HepG2 (cell line): ENCODE data around the gene C6orf136. TPM values are rescaled to one million over a fixed set of nuclear protein-coding genes. Genes with fewer than 3 reads are reported as not detected.
A peak's percentile ranks its signal among the peaks of the same experiment; 100 is the strongest.

ENCODE experiments used
- CCAR2 ChIP-seq: fragments of 200-400 bp; formaldehyde crosslinking; optimal IDR thresholded peaks from 2 replicates; pipeline ENCODE3; 2018; ENCODE audit warnings: low read depth, mild to moderate bottlenecking, low read length, moderate library complexity
- HDAC2 ChIP-seq: sonication (generic); formaldehyde crosslinking; IDR thresholded peaks from 2 replicates; pipeline ENCODE4 v1.4.0; 2020; ENCODE audit warnings: missing genetic modification reagents
- HOMEZ ChIP-seq: IDR thresholded peaks from 2 replicates; pipeline ENCODE4 v1.6.1; 2016; ENCODE audit warnings: low read depth
- MAZ ChIP-seq, 2 experiments: sonication (generic) in 1 of 2; formaldehyde crosslinking in 1 of 2; IDR thresholded peaks; 2 replicates each; pipeline versions ENCODE4 v1.5.0 to v1.6.1; 2012 to 2020; ENCODE audit warnings: low read depth in 2 of 2, mild to moderate bottlenecking in 2 of 2, borderline replicate concordance in 1 of 2, improper control_type of control experiment in 1 of 2, low read length in 1 of 2, missing genetic modification reagents in 1 of 2, moderate library complexity in 1 of 2
- MIXL1 ChIP-seq: IDR thresholded peaks from 2 replicates; pipeline ENCODE4 v1.6.1; 2016
- NCOA2 ChIP-seq: sonication (generic); formaldehyde crosslinking; IDR thresholded peaks from 2 replicates; pipeline ENCODE4 v1.8.0; 2022; ENCODE audit warnings: inconsistent platforms
- PHB2 ChIP-seq: fragments of 450-650 bp; IDR thresholded peaks from 2 replicates; pipeline ENCODE4 v1.6.1; 2018; ENCODE audit not compliant: partially characterized antibody
- PREB ChIP-seq: sonication (generic); formaldehyde crosslinking; IDR thresholded peaks from 2 replicates; pipeline ENCODE4 v1.4.0; 2020; ENCODE audit warnings: missing genetic modification reagents
- RBAK ChIP-seq: sonication (generic); formaldehyde crosslinking; IDR thresholded peaks from 2 replicates; pipeline ENCODE4 v1.5.1; 2020; ENCODE audit warnings: mild to moderate bottlenecking, missing genetic modification reagents
- RORA ChIP-seq: sonication (generic); formaldehyde crosslinking; IDR thresholded peaks from 2 replicates; pipeline ENCODE4 v1.5.0; 2020; ENCODE audit warnings: mild to moderate bottlenecking, missing genetic modification reagents, moderate library complexity
- SMAD1 ChIP-seq: sonication (generic); formaldehyde crosslinking; IDR thresholded peaks from 2 replicates; pipeline ENCODE4 v1.4.0; 2020; ENCODE audit warnings: missing genetic modification reagents, low read depth, mild to moderate bottlenecking, borderline replicate concordance
- SMC3 ChIP-seq: IDR thresholded peaks from 2 replicates; pipeline ENCODE4 v1.6.1; 2011; ENCODE audit warnings: low read length, improper control_type of control experiment
- SP2 ChIP-seq: sonication (generic); formaldehyde crosslinking; IDR thresholded peaks from 2 replicates; pipeline ENCODE4 v1.5.1; 2020; ENCODE audit warnings: mild to moderate bottlenecking, missing genetic modification reagents
- TP53 ChIP-seq: sonication (generic); formaldehyde crosslinking; conservative IDR thresholded peaks from 2 replicates; pipeline ENCODE4 v1.4.0; 2020; ENCODE audit warnings: missing genetic modification reagents
- ZHX2 ChIP-seq, 2 experiments: sonication (generic) in 1 of 2; formaldehyde crosslinking in 1 of 2; IDR thresholded peaks; 2 replicates each; pipeline versions ENCODE4 v1.6.1 to v1.9.0; 2014 to 2022; ENCODE audit warnings: antibody characterized with exemption in 1 of 2, borderline replicate concordance in 1 of 2, inconsistent platforms in 1 of 2, low read depth in 1 of 2, missing genetic modification reagents in 1 of 2
- ZNF205 ChIP-seq: IDR thresholded peaks from 2 replicates; pipeline ENCODE4 v1.6.1; 2018; ENCODE audit warnings: missing biosample characterization, missing genetic modification reagents
- ZNF253 ChIP-seq: sonication (generic); formaldehyde crosslinking; IDR thresholded peaks from 2 replicates; pipeline ENCODE4 v1.8.0; 2022; ENCODE audit warnings: mild to moderate bottlenecking, missing genetic modification reagents, borderline replicate concordance
- ZNF451 ChIP-seq: sonication (generic); formaldehyde crosslinking; IDR thresholded peaks from 2 replicates; pipeline ENCODE4 v1.5.0; 2020; ENCODE audit warnings: mild to moderate bottlenecking, missing genetic modification reagents
- ZNF576 ChIP-seq: sonication (generic); formaldehyde crosslinking; IDR thresholded peaks from 2 replicates; pipeline ENCODE4 v1.4.0; 2020; ENCODE audit warnings: mild to moderate bottlenecking, missing genetic modification reagents
- ZNF850 ChIP-seq: sonication (generic); formaldehyde crosslinking; conservative IDR thresholded peaks from 2 replicates; pipeline ENCODE4 v1.9.0; 2021; ENCODE audit warnings: mild to moderate bottlenecking, missing genetic modification reagents
- ZSCAN20 ChIP-seq: sonication (generic); formaldehyde crosslinking; IDR thresholded peaks from 2 replicates; pipeline ENCODE4 v1.4.0; 2020; ENCODE audit warnings: missing genetic modification reagents, mild to moderate bottlenecking, borderline replicate concordance
- polyA plus RNA-seq, 8 experiments: library from polyadenylated mRNA; depleted of rRNA in 3 of 8; stranded (reverse) in 7 of 8; unstranded in 1 of 8; fragments of >200 nt; fragmentation: Illumina TruSeq in 4 of 8; extraction: Trizol in 4 of 8; gene quantifications; 2 replicates each; pipeline versions ENCODE4 v1.2.1 to v1.2.3, GENCODE V29; 2011 to 2016; ENCODE audit warnings: low read depth in 4 of 8, missing spikeins in 1 of 8, mixed read lengths in 1 of 8; ENCODE audit not compliant: insufficient read depth in 1 of 8
- total RNA-seq, 5 experiments: library from RNA; depleted of rRNA; stranded (reverse); fragments of >200 nt; fragmentation: Illumina TruSeq; extraction: Trizol; gene quantifications; 2 replicates each; pipeline ENCODE4 v1.2.3, GENCODE V29; 2016; ENCODE audit warnings: low read depth in 1 of 5

C6orf136 gene
- total and polyA plus RNA-seq, 2 of the 13 experiments (the other 11 are each of a cell fraction or from before 2014, with no cell fraction given) = 12.0 to 26.2 TPM

- 0 out of 2 replicates have a peak, but pooled peaks have one; percentile 2 for TF ChIP-seq RBAK (CRISPR knock-in tag)
- no peak for TF ChIP-seq MIXL1 (CRISPR knock-in tag)
- TF ChIP-seq PHB2 = no peak
- no peak for TF ChIP-seq SMC3
- TF ChIP-seq HDAC2 = no peak
- TF ChIP-seq SP2 (CRISPR knock-in tag) = no peak
- no peak for TF ChIP-seq RORA
- no peak for TF ChIP-seq ZNF850 (CRISPR knock-in tag)
- no peak for TF ChIP-seq ZNF451
- 0 out of 2 replicates have a peak, but pooled peaks have one; percentile 25 for TF ChIP-seq ZNF205 (CRISPR knock-in tag)
- TF ChIP-seq SMAD1 (CRISPR knock-in tag) = no peak
- TF ChIP-seq MAZ (IDR thresholded peaks at IDR 0.05; ENCODE audit: borderline replicate concordance, low read depth, low read length) = no peak
- TF ChIP-seq MAZ (CRISPR knock-in tag; IDR thresholded peaks at IDR 0.05; ENCODE audit: low read depth) = no peak
- TF ChIP-seq ZNF253 = no peak
- no peak for TF ChIP-seq ZNF576
- TF ChIP-seq HOMEZ = 0 out of 2 replicates have a peak, but pooled peaks have one; percentile 33
- no peak for TF ChIP-seq TP53 (CRISPR knock-in tag)
- no peak for TF ChIP-seq PREB (CRISPR knock-in tag)
- TF ChIP-seq ZHX2 (IDR thresholded peaks at IDR 0.05; ENCODE audit: low read depth) = no peak
- no peak; the same call in 1 of the 2 replicates for TF ChIP-seq ZHX2 (CRISPR knock-in tag; IDR thresholded peaks at IDR 0.05; ENCODE audit: borderline replicate concordance)
- 0 out of 2 replicates have a peak, but pooled peaks have one; percentile 55 for TF ChIP-seq ZSCAN20 (CRISPR knock-in tag)
- TF ChIP-seq NCOA2 = 0 out of 2 replicates have a peak, but pooled peaks have one; percentile 1
- TF ChIP-seq CCAR2 = no peak
These were observed 28.6 kb upstream of the C6orf136 start (continued) for GRCh38 chr6:30618270-30618797.
